ENCODE results near the gene UPF1.

Gene UPF1

DNA sequence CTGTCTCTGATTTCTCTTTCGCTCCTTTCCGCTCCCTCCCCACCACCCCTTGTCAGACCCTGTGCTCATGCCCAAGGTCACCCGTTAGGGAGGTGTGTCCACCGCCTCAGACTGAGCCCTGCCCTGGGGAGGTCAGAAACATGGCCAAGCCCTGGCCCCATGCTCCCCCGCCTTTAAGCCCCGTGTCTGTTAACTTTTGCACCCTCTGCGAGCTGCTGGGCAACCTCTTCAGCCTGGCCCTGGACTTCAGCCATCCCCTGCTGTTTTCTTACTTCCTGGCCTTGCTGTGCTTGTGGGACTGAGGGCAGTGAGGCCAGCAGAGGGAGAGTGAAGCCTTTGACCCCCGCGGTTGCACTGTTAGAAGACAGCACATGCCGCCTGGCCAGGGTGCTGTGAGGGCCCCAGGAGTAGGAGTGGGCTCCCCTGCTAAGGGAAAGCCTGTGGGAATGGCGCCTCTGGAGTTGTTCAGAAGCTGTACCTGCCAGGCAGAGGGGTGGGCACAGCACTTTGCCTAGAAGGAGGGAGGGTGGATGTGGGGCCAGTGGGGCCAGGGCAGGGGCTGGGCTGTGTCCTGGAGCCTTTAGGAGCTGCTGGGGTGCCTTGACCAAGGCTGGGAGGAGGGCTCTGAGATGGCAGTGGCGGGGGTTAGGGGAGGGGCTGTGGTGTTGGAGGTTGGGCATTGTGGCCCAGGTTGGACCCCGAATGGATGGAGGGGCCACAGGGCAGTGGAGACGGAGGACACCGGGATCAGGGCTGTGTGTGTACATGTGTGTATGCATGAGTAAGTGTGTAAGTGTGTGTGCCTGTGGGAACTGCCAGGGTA lies 7.9 kb downstream of the UPF1 start:
- DNase-seq (ENCODE audit: extremely low spot score): no peak
- CTCF ChIA-PET: interaction anchor here (0.7 to 1.9 kb wide), 2 partner anchors 7 to 399 kb away, joined by 3 to 7 read pairs; no protein-coding TSS in a partner anchor
- TF ChIP-seq HDGF (IDR thresholded peaks at IDR 0.05; ENCODE audit: borderline replicate concordance) (no peak), CTBP1 (IDR thresholded peaks at IDR 0.05; ENCODE audit: borderline replicate concordance) (no peak), FOXK2 (IDR thresholded peaks at IDR 0.05) (no peak), ARNT (IDR thresholded peaks at IDR 0.05) (no peak), FOXM1 (IDR thresholded peaks at IDR 0.05; ENCODE audit: borderline replicate concordance) (no peak), FOXA1 (IDR thresholded peaks at IDR 0.05) (no peak), SUZ12 (IDR thresholded peaks at IDR 0.05) (no peak), L3MBTL2 (conservative IDR thresholded peaks at IDR 0.05) (no peak), ELF4 (IDR thresholded peaks at IDR 0.05) (no peak), NFRKB (IDR thresholded peaks at IDR 0.05) (no peak), TARDBP (IDR thresholded peaks at IDR 0.05) (no peak), ZNF384 (IDR thresholded peaks at IDR 0.05) (no peak), LEF1 (IDR thresholded peaks at IDR 0.05; ENCODE audit: borderline replicate concordance) (no peak), BHLHE40 (IDR thresholded peaks at IDR 0.05; ENCODE audit: borderline replicate concordance) (no peak), SP1 (IDR thresholded peaks at IDR 0.05) (no peak)
- TF ChIP-seq, protein P1, sequence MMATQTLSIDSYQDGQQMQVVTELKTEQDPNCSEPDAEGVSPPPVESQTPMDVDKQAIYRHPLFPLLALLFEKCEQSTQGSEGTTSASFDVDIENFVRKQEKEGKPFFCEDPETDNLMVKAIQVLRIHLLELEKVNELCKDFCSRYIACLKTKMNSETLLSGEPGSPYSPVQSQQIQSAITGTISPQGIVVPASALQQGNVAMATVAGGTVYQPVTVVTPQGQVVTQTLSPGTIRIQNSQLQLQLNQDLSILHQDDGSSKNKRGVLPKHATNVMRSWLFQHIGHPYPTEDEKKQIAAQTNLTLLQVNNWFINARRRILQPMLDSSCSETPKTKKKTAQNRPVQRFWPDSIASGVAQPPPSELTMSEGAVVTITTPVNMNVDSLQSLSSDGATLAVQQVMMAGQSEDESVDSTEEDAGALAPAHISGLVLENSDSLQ (IDR thresholded peaks at IDR 0.05): no peak
- POLR2A ChIA-PET: interaction anchor here (1.3 to 2.8 kb wide), 2 partner anchors 7 to 8 kb away, joined by 3 to 23 read pairs; partner anchors contain the start of gene UPF1

DNA sequence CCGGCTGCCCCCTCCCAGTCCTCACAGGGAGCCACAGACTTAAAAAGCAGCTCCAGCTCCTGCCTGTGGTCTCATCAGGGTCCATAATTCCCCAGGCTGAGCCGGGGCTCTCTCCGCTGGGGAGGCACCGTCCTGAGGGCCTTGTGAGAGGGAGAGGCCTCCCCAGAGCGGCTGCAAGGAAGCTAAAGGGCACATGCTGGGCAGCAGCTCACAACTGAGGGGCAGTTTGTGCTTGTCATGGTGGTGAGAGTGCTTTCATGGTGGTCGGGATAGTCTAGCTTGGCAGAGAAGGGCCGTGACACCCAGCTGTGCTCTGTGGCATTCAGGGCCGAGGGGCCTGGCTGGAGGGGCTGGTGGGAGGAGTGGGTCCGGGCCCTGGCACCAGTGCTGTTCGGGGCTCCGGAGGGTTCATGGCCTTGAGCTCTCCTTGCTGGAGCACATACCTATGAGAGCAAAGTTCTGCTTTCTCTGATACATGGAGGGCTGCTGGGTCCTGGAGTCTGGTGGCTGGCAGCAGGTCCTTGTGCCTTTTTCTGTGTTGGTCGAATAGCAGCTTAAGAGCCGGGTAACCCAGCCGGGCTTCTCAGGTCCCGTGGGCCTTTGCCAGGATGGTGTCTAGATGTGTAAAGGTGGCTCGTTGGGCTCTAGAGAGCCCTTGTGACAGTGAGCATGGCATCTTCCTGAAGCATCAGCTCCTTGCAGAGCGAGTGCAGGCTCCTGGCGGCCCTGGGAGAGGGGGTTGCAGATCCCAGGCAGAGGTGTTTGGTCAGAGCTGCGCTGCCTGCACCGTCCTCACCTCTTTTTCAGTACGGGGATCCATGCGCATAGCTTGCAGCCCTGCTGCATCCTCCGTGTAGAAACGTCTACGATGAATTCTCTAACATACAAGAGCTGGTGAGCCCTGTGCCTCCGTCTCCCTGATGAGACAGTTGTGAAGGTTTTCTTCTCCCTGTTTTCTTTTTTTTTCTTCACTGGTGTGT lies 8.8 kb downstream of the UPF1 start:
- no peak for TF ChIP-seq ARNT (IDR thresholded peaks at IDR 0.05)
- no peak for DNase-seq (ENCODE audit: extremely low spot score)
- ChIA-PET CTCF (interaction anchor here (1.5 kb wide), 1 partner anchor 8 kb away, joined by 4 read pairs; the partner anchor contains the start of gene UPF1), POLR2A (interaction anchor here (1.0 to 2.8 kb wide), 2 partner anchors 9 to 252 kb away, joined by 5 to 23 read pairs; partner anchors contain the start of genes REX1BD and UPF1)

DNA sequence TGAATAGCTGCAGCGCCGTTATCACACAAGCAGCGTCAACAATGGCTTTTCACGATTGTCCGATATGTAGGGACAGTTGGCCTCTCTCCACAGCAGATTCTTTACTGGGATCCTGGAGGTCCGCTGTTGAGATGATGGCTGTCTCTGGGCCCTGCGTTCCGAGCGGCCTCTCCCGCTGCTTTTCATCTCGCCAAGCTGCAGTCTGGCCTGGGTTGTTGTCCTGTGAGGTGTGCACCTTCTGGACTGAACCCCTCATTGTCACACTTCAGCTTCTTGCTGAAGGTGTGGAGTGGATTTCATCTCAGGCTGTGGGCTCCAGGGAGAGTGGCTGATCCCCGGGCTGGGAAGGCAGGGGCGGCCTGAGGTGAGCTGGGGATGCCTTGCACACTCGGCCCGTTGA lies 9.6 kb downstream of the UPF1 start:
- DNase-seq (ENCODE audit: extremely low spot score): no peak
- TF ChIP-seq HDGF (IDR thresholded peaks at IDR 0.05; ENCODE audit: borderline replicate concordance) (no peak), TARDBP (IDR thresholded peaks at IDR 0.05) (no peak), L3MBTL2 (conservative IDR thresholded peaks at IDR 0.05) (no peak), SP1 (IDR thresholded peaks at IDR 0.05) (no peak), CTBP1 (IDR thresholded peaks at IDR 0.05; ENCODE audit: borderline replicate concordance) (no peak), FOXA1 (IDR thresholded peaks at IDR 0.05) (no peak), ARNT (IDR thresholded peaks at IDR 0.05) (no peak)
- TF ChIP-seq, protein P1 (IDR thresholded peaks at IDR 0.05): no peak
- ChIA-PET POLR2A (interaction anchor here (1.0 to 2.8 kb wide), 2 partner anchors 10 to 252 kb away, joined by 5 to 23 read pairs; partner anchors contain the start of genes REX1BD and UPF1), CTCF (interaction anchor here (1.5 kb wide), 1 partner anchor 9 kb away, joined by 4 read pairs; the partner anchor contains the start of gene UPF1)

DNA sequence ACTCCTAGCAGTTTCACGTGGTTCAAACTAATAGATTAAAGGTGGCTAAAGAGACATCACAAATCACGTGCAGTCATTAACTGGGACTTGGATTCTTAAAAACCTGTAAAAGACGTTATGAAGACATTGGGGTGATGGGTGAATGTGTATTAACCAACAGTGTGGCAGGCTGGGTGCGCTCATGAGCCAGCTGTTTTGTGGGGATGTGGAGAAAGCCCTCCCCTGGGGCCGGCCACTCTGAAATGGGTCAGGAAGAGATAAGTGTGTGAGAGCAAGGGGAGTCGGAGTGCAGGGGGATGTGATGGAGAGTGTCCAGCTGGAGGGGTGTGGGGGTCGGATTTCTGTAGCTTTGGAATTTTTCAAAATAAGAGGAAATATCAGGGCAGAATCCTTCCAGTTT lies 10.4 kb downstream of the UPF1 start:
- no peak for TF ChIP-seq BHLHE40 (IDR thresholded peaks at IDR 0.05; ENCODE audit: borderline replicate concordance)
- TF ChIP-seq SP1 (IDR thresholded peaks at IDR 0.05): no peak
- TF ChIP-seq ARNT (IDR thresholded peaks at IDR 0.05): no peak
- no peak for TF ChIP-seq CTBP1 (IDR thresholded peaks at IDR 0.05; ENCODE audit: borderline replicate concordance)
- TF ChIP-seq ELF4 (IDR thresholded peaks at IDR 0.05): no peak
- no peak for TF ChIP-seq LEF1 (IDR thresholded peaks at IDR 0.05; ENCODE audit: borderline replicate concordance)
- DNase-seq (ENCODE audit: extremely low spot score): no peak
- ChIA-PET POLR2A (interaction anchor here (2.8 kb wide), 1 partner anchor 10 kb away, joined by 23 read pairs; the partner anchor contains the start of gene UPF1), CTCF (interaction anchor here (1.5 kb wide), 1 partner anchor 10 kb away, joined by 4 read pairs; the partner anchor contains the start of gene UPF1)

DNA sequence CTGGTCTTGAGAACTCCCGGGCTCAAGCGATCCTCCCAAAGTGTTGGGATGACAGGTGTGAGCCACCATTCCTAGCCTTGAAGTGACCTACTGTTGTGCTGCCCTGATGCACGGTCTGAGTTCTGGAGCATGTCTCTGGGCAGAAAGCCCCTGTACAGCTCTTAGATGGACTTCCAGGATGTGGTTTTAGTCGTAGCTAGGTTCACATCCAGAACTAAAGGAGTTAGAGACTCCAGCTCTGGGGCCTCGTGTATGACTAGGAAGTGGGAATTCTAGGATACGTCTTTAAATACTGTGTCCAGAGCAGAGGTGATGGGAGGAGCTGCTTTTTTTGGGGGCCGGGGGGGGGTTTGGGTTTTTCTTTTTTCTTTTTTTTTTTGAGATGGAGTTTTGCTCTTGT lies 12.2 kb downstream of the UPF1 start:
- ChIA-PET CTCF (no interaction called here), POLR2A (interaction anchor here (6.7 kb wide), 1 partner anchor 12 kb away, joined by 42 read pairs; the partner anchor contains the start of gene UPF1)

DNA sequence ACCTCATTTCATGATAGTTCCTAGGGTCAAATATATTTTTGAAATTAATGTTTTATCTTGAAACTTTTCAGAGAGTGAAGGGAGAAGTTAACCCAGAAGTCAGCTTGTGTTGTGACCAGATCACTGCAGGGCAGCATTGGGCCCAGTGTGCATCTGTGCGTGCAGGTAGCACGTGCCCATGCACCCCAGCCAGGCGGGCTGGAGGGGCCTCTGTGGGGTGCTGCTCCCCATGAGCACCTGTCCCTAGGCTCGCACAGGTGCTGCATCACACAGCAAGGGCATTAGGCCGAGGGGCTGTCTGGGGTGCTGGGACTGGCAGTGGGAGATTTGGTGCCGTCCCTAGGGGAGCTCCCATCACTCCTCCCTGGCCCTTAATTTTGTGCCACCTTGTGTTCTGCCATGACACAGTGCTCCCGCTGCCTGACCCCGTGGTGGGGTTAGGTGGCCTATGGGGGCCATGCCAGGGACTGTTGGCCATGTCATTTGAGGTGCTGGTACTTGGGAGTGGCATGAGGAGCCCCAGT lies 13.1 kb downstream of the UPF1 start:
- no peak for DNase-seq (ENCODE audit: extremely low spot score)
- CTCF ChIA-PET: interaction anchor here (0.7 kb wide), 1 partner anchor 255 kb away, joined by 3 read pairs; no protein-coding TSS in a partner anchor
- TF ChIP-seq FOXM1 (IDR thresholded peaks at IDR 0.05; ENCODE audit: borderline replicate concordance) (no peak), HDGF (IDR thresholded peaks at IDR 0.05; ENCODE audit: borderline replicate concordance) (no peak), ZNF384 (IDR thresholded peaks at IDR 0.05) (no peak), FOXA1 (IDR thresholded peaks at IDR 0.05) (no peak), FOXK2 (IDR thresholded peaks at IDR 0.05) (no peak), BHLHE40 (IDR thresholded peaks at IDR 0.05; ENCODE audit: borderline replicate concordance) (no peak), TARDBP (IDR thresholded peaks at IDR 0.05) (no peak), ARNT (IDR thresholded peaks at IDR 0.05) (no peak), NFRKB (IDR thresholded peaks at IDR 0.05) (no peak), SP1 (IDR thresholded peaks at IDR 0.05) (no peak), ELF4 (IDR thresholded peaks at IDR 0.05) (no peak), L3MBTL2 (conservative IDR thresholded peaks at IDR 0.05) (no peak), SUZ12 (IDR thresholded peaks at IDR 0.05) (no peak)
- TF ChIP-seq, protein P1 (IDR thresholded peaks at IDR 0.05): no peak
- POLR2A ChIA-PET: interaction anchor here (6.7 kb wide), 1 partner anchor 13 kb away, joined by 42 read pairs; the partner anchor contains the start of gene UPF1

More for the DNA sequence above, 12.2 kb downstream of the UPF1 start:
- no peak for TF ChIP-seq FOXA1 (IDR thresholded peaks at IDR 0.05)
- no peak for DNase-seq (ENCODE audit: extremely low spot score)
